Upper lobe of right lung (tissue), 1 donor: ENCODE results near the gene SERPINA5. TPM values are rescaled to one million over a fixed set of nuclear protein-coding genes. Genes with fewer than 3 reads are reported as not detected.

Experiments
- ATAC-seq: fragments of 200-7000 bp; cut with Tn5 transposase; one replicate; pipeline ENCODE4 v1.9.1; 2020; ENCODE audit warnings: mild to moderate bottlenecking, moderate library complexity
- DNase-seq: peaks from one replicate; pipeline ENCODE4 v3.0.0-alpha.2; 2020
- H3K27ac ChIP-seq: fragments of 200-600 bp; one replicate; pipeline ENCODE4 v1.8.0; 2022
- H3K27me3 ChIP-seq: fragments of 200-600 bp; one replicate; pipeline ENCODE4 v1.8.0; 2022; ENCODE audit warnings: mild to moderate bottlenecking
- H3K36me3 ChIP-seq: fragments of 200-600 bp; one replicate; pipeline ENCODE4 v1.8.0; 2022
- H3K4me1 ChIP-seq: fragments of 200-600 bp; one replicate; pipeline ENCODE4 v1.8.0; 2022
- H3K4me3 ChIP-seq: fragments of 200-600 bp; one replicate; pipeline ENCODE4 v1.8.0; 2022; ENCODE audit warnings: mild to moderate bottlenecking
- H3K9me3 ChIP-seq: fragments of 200-600 bp; one replicate; pipeline ENCODE4 v1.8.0; 2022
- CTCF ChIP-seq: fragments of 200-600 bp; IDR thresholded peaks from one replicate; pipeline ENCODE4 v1.8.0; 2022; ENCODE audit warnings: antibody characterized with exemption
- intact Hi-C: fragments of 100-400 bp; cut with DNase I; formaldehyde crosslinking; loops from one replicate; pipeline ENCODE4 v1.11.0; 2022
- total RNA-seq: library from RNA; stranded (reverse); fragmentation: NEBNext Ultra II Directional; extraction: Animal tissue kit (Norgen Biotek cat#: 25700); gene quantifications from one replicate; pipeline ENCODE4 v1.2.1, GENCODE V29; 2021
- donor health status: DM: no; HTN: yes; CAD: no; lungs with severe emphysema.

The SERPINA5 gene
- total RNA-seq, 1 donor from 2014 or later, result 0.41 TPM

- intact Hi-C loops, result no loop called here
- peak; percentile 6 for DNase-seq
- Histone ChIP-seq H3K36me3 (no peaks in the 10 kb centered on the region), H3K27ac (no peak overlapping the region), H3K4me3 (no peak overlapping the region), H3K27me3 (peaks cover 4% of the 10 kb centered on the region), H3K9me3 (no peaks in the 10 kb centered on the region), H3K4me1 (no peaks in the 10 kb centered on the region)
- no peak for ATAC-seq
- no peak for TF ChIP-seq CTCF
Measured at GRCh38 chr14:94562022-94562421, 19.2 kb upstream of the SERPINA5 start.

GRCh38 chr14:94562941-94563883 is 18.0 kb upstream of the SERPINA5 start:
- no peak for TF ChIP-seq CTCF
- H3K27ac ChIP-seq, result no peak overlapping the region
- peak; percentile 38 for DNase-seq
- H3K27me3 ChIP-seq, result no peaks in the 10 kb centered on the region
- H3K36me3 ChIP-seq, result no peaks in the 10 kb centered on the region
- no peaks in the 10 kb centered on the region for H3K9me3 ChIP-seq
- ATAC-seq, result no peak
- intact Hi-C loops, result no loop called here
- no peaks in the 10 kb centered on the region for H3K4me1 ChIP-seq
- no peak overlapping the region for H3K4me3 ChIP-seq

- no peaks in the 10 kb centered on the region for H3K9me3 ChIP-seq
- ATAC-seq (no peak), DNase-seq (no peak)
- H3K4me1 ChIP-seq, result no peaks in the 10 kb centered on the region
- intact Hi-C loops, result no loop called here
- no peak overlapping the region for H3K4me3 ChIP-seq
- H3K27me3 ChIP-seq, result no peaks in the 10 kb centered on the region
- no peaks in the 10 kb centered on the region for H3K36me3 ChIP-seq
- no peak overlapping the region for H3K27ac ChIP-seq
- TF ChIP-seq CTCF, result no peak
Measured at GRCh38 chr14:94564381-94564780, 16.8 kb upstream of the SERPINA5 start.

- ATAC-seq (no peak), DNase-seq (no peak)
- no peak for TF ChIP-seq CTCF
- intact Hi-C loops, result no loop called here
- Histone ChIP-seq H3K27me3 (no peaks in the 10 kb centered on the region), H3K4me1 (no peaks in the 10 kb centered on the region), H3K9me3 (no peaks in the 10 kb centered on the region), H3K27ac (no peak overlapping the region), H3K4me3 (no peak overlapping the region), H3K36me3 (no peaks in the 10 kb centered on the region)
Measured at GRCh38 chr14:94568186-94568585, 13.0 kb upstream of the SERPINA5 start.

GRCh38 chr14:94569381-94570001 is 11.7 kb upstream of the SERPINA5 start:
- intact Hi-C loops, result no loop called here
- no peak for DNase-seq

More at GRCh38 chr14:94569381-94570001, 11.7 kb upstream of the SERPINA5 start:
- Histone ChIP-seq H3K27ac (no peak overlapping the region), H3K27me3 (no peaks in the 10 kb centered on the region), H3K36me3 (no peaks in the 10 kb centered on the region), H3K4me3 (no peak overlapping the region), H3K4me1 (no peaks in the 10 kb centered on the region), H3K9me3 (no peaks in the 10 kb centered on the region)
- ATAC-seq, result no peak
- no peak for TF ChIP-seq CTCF
